ENCODE data around the gene PECR. TPM values are rescaled to one million over a fixed set of nuclear protein-coding genes. Genes with fewer than 3 reads are reported as not detected.
"Not testable (repeated sequence)": the region's sequence is repeated elsewhere in the genome, so short reads cannot be mapped to it uniquely, and the experiment has no call there.

PECR gene
- total and polyA plus RNA-seq, 3 donors from 2014 or later, result 3.0 to 4.0 (median 3.0) TPM

- H3K36me3 ChIP-seq (ENCODE audit: low read depth, missing control alignments), result no peaks in the 10 kb centered on the region
- H3K4me3 ChIP-seq, result peak overlapping the region; percentile 70 to 75
- TF ChIP-seq POLR2A (IDR thresholded peaks at IDR 0.05), result no peak
- TF ChIP-seq CTCF (IDR thresholded peaks at IDR 0.05), result peak in 2 of 3 experiments; percentile 11 to 20
- DNase-seq, result no peak
- H3K27me3 ChIP-seq, result no peaks in the 10 kb centered on the region
- H3K4me1 ChIP-seq, result peaks cover 6% of the 10 kb centered on the region
- H3K9me3 ChIP-seq, result no peaks in the 10 kb centered on the region
- WGBS, 2 donors, result 21 to 22% methylated on average over 6 of the region's 6 CpGs
- peak overlapping the region in 1 of 2 donors; percentile 69 for H3K27ac ChIP-seq
- intact Hi-C loops (cut with DNase I; ENCODE audit: low total_unique reads), result loop anchor here (10.0 kb wide), 1 partner anchor 57 kb away; no protein-coding TSS in a partner anchor
Measured at GRCh38 chr2:216012133-216012829, 69.3 kb downstream of the PECR start.

- H3K27ac ChIP-seq; DNase-seq; intact Hi-C loops (cut with DNase I; ENCODE audit: low total_unique reads); H3K4me3 ChIP-seq; H3K9me3 ChIP-seq; H3K36me3 ChIP-seq (ENCODE audit: low read depth, missing control alignments); H3K27me3 ChIP-seq: not testable (repeated sequence)
- H3K4me1 ChIP-seq, result peaks cover 12% of the 10 kb centered on the region
- WGBS, 2 donors, result 94 to 98% methylated on average over 2 of the region's 2 CpGs
Measured at GRCh38 chr2:216009215-216009614, 72.4 kb downstream of the PECR start.

- Histone ChIP-seq H3K9me3 (no peaks in the 10 kb centered on the region), H3K36me3 (ENCODE audit: low read depth, missing control alignments) (no peaks in the 10 kb centered on the region), H3K27ac (no peak overlapping the region), H3K4me3 (no peak overlapping the region), H3K4me1 (peaks cover 7% of the 10 kb centered on the region), H3K27me3 (no peaks in the 10 kb centered on the region)
- WGBS, 2 donors, result 84 to 87% methylated on average over 3 of the region's 3 CpGs
- intact Hi-C loops (cut with DNase I; ENCODE audit: low total_unique reads), result no loop called here
- TF ChIP-seq POLR2A (IDR thresholded peaks at IDR 0.05), result no peak
- TF ChIP-seq CTCF (IDR thresholded peaks at IDR 0.05), result no peak
- no peak for DNase-seq
Measured at GRCh38 chr2:216008387-216008786, 73.2 kb downstream of the PECR start.

- H3K4me1 ChIP-seq, result peaks cover 7% of the 10 kb centered on the region
- DNase-seq, result peak; percentile 63
- TF ChIP-seq POLR2A (IDR thresholded peaks at IDR 0.05) (no peak), CTCF (IDR thresholded peaks at IDR 0.05) (no peak)
- no peaks in the 10 kb centered on the region for H3K27me3 ChIP-seq
- no peak overlapping the region for H3K27ac ChIP-seq
- no peaks in the 10 kb centered on the region for H3K36me3 ChIP-seq (ENCODE audit: low read depth, missing control alignments)
- WGBS, 2 donors, result 38 to 45% methylated on average over 10 of the region's 10 CpGs
- intact Hi-C loops (cut with DNase I; ENCODE audit: low total_unique reads), result no loop called here
- H3K4me3 ChIP-seq, result no peak overlapping the region
- no peaks in the 10 kb centered on the region for H3K9me3 ChIP-seq
Measured at GRCh38 chr2:216006164-216006663, 75.4 kb downstream of the PECR start.

- intact Hi-C loops (cut with DNase I; ENCODE audit: low total_unique reads), result no loop called here
- TF ChIP-seq CTCF (IDR thresholded peaks at IDR 0.05) (no peak), POLR2A (IDR thresholded peaks at IDR 0.05) (no peak)
- DNase-seq, result no peak
- H3K27ac ChIP-seq, result no peak overlapping the region
- H3K27me3 ChIP-seq, result no peaks in the 10 kb centered on the region
- 93 to 97% methylated on average over 3 of the region's 3 CpGs for WGBS, 2 donors
- no peak overlapping the region for H3K4me3 ChIP-seq
- H3K36me3 ChIP-seq (ENCODE audit: low read depth, missing control alignments), result no peaks in the 10 kb centered on the region
- H3K4me1 ChIP-seq, result peaks cover 7% of the 10 kb centered on the region
- H3K9me3 ChIP-seq, result no peaks in the 10 kb centered on the region
Measured at GRCh38 chr2:216004697-216005283, 76.8 kb downstream of the PECR start.
